ENCODE results near the gene DDX23. TPM values are rescaled to one million over a fixed set of nuclear protein-coding genes. Genes with fewer than 3 reads are reported as not detected.

Gene DDX23
- total and polyA plus RNA-seq, 7 experiments from 2014 or later, result 32.8 to 160 (median 90.9) TPM

Other genes starting within 250 kb of the DDX23 start
- gene KANSL2, start 169.9 kb downstream of the DDX23 start, total RNA-seq, result 100 to 1,000 TPM in 1 of 5 experiments, 10 to 100 TPM in 4; 37.5 to 117 (median 74.4) TPM
- gene KANSL2, start 169.9 kb downstream of the DDX23 start, polyA plus RNA-seq, result 10 to 100 TPM; 33.4 to 50.8 TPM
- 100 to 1,000 TPM in 1 of 5 experiments, 10 to 100 TPM in 4; 62.5 to 127 (median 76.6) TPM for gene CCNT1, start 135.5 kb downstream of the DDX23 start, total RNA-seq
- 10 to 100 TPM; 11.7 to 23.8 TPM for gene CCNT1, start 135.5 kb downstream of the DDX23 start, polyA plus RNA-seq
- under 1 TPM in 3 of 5 experiments, not detected in 2; 0.07 to 0.22 (median 0.08) TPM for gene ADCY6, start 63.1 kb downstream of the DDX23 start, total RNA-seq
- gene ADCY6, start 63.1 kb downstream of the DDX23 start, polyA plus RNA-seq, result not detected
- gene CACNB3, start 33.7 kb downstream of the DDX23 start, total RNA-seq, result 10 to 100 TPM in 1 of 5 experiments, 1 to 10 TPM in 4; 2.2 to 14.7 (median 5.5) TPM
- gene CACNB3, start 33.7 kb downstream of the DDX23 start, polyA plus RNA-seq, result 1 to 10 TPM in 1 of 2 donors, under 1 TPM in 1; 0.89 to 1.5 TPM
- gene RND1, start 13.7 kb upstream of the DDX23 start, total RNA-seq, result 10 to 100 TPM in 1 of 5 experiments, 1 to 10 TPM in 4; 1.1 to 13.5 (median 2.3) TPM
- under 1 TPM; 0.17 to 0.94 TPM for gene RND1, start 13.7 kb upstream of the DDX23 start, polyA plus RNA-seq
- gene FKBP11, start 73.3 kb upstream of the DDX23 start, total RNA-seq, result 10 to 100 TPM; 40.3 to 55.7 (median 48.5) TPM
- gene FKBP11, start 73.3 kb upstream of the DDX23 start, polyA plus RNA-seq, result 10 to 100 TPM; 74.2 to 83.7 TPM
- 100 to 1,000 TPM in 1 of 5 experiments, 10 to 100 TPM in 4; 48.7 to 137 (median 56.1) TPM for gene ARF3, start 105.3 kb upstream of the DDX23 start, total RNA-seq
- 10 to 100 TPM; 15.9 to 21.9 TPM for gene ARF3, start 105.3 kb upstream of the DDX23 start, polyA plus RNA-seq
- gene WNT10B, start 119.6 kb upstream of the DDX23 start, total RNA-seq, result 10 to 100 TPM in 1 of 5 experiments, 1 to 10 TPM in 4; 1.8 to 10.7 (median 7.5) TPM
- gene WNT10B, start 119.6 kb upstream of the DDX23 start, polyA plus RNA-seq, result under 1 TPM; 0.07 to 0.15 TPM
- 1 to 10 TPM in 1 of 5 experiments, under 1 TPM in 3, not detected in 1; 0.30 to 1.5 (median 0.49) TPM for gene WNT1, start 126.2 kb upstream of the DDX23 start, total RNA-seq
- under 1 TPM in 1 of 2 donors, not detected in 1; 0.24 TPM for gene WNT1, start 126.2 kb upstream of the DDX23 start, polyA plus RNA-seq
- gene DDN, start 147.2 kb upstream of the DDX23 start, total RNA-seq, result under 1 TPM in 3 of 5 experiments, not detected in 2; 0.19 to 0.71 (median 0.27) TPM
- not detected for gene DDN, start 147.2 kb upstream of the DDX23 start, polyA plus RNA-seq
- 10 to 100 TPM; 34.0 to 74.4 (median 50.6) TPM for gene PRKAG1, start 166.6 kb upstream of the DDX23 start, total RNA-seq
- 10 to 100 TPM; 39.4 to 49.6 TPM for gene PRKAG1, start 166.6 kb upstream of the DDX23 start, polyA plus RNA-seq
- gene KMT2D, start 208.6 kb upstream of the DDX23 start, total RNA-seq, result 100 to 1,000 TPM; 129 to 167 (median 151) TPM
- gene KMT2D, start 208.6 kb upstream of the DDX23 start, polyA plus RNA-seq, result 10 to 100 TPM in 1 of 2 donors, 1 to 10 TPM in 1; 6.6 to 26.4 TPM
- 1 to 10 TPM; 1.8 to 9.4 (median 3.3) TPM for gene RHEBL1, start 217.8 kb upstream of the DDX23 start, total RNA-seq
- gene RHEBL1, start 217.8 kb upstream of the DDX23 start, polyA plus RNA-seq, result 1 to 10 TPM; 1.8 to 3.8 TPM
- gene DHH, start 242.6 kb upstream of the DDX23 start, total RNA-seq, result under 1 TPM; 0.24 to 0.91 (median 0.76) TPM
- gene DHH, start 242.6 kb upstream of the DDX23 start, polyA plus RNA-seq, result not detected

Measured in naive thymus-derived CD4-positive, alpha-beta T cell (primary cell).